SK-N-DZ (cell line): ENCODE results near the gene SMIM9. TPM values are rescaled to one million over a fixed set of nuclear protein-coding genes. Genes with fewer than 3 reads are reported as not detected.
"Not testable (repeated sequence)": the region's sequence is repeated elsewhere in the genome, so short reads cannot be mapped to it uniquely, and the experiment has no call there.

ENCODE experiments used
- DNase-seq: peaks from one replicate; pipeline ENCODE4 v3.0.0-alpha.2; 2015; ENCODE audit warnings: low spot score
- polyA plus RNA-seq, 2 experiments: library from polyadenylated mRNA; depleted of rRNA; stranded (reverse); fragments of >200 nt; gene quantifications; 2 replicates each; pipeline ENCODE4 v1.2.3, GENCODE V29; 2014

Gene SMIM9
- not detected in 2 replicates for polyA plus RNA-seq (2014; cell fraction: cytosol; rRNA removed)
- polyA plus RNA-seq (2014; cell fraction: nucleus; rRNA removed), result not detected in 2 replicates

- no peak for DNase-seq
Observed at GRCh38 chrX:154834562-154834961, at the start of gene SMIM9. SMIM9 (minus strand) TSS chrX:154834662; CDS start chrX:154830856, 3,806 bp downstream.

DNA sequence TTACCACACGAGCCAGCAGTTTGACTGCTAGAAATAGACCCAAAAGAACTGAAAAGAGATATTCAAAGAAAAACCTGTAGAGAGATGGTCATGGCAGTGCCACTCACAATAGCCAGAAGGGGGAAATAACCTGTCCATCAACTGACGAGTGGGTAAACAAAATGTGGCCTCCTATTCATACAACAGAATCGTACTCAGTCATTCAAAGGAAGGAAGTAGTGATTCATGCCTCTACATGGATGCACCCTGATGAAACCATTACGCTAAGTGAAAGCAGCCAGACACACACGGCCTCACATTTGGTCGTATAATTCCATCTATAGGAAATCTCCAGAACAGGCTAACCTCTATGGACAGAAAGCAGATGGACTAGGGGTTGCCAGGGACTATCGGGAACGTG, 49.6 kb upstream of the SMIM9 start:
- DNase-seq, result not testable (repeated sequence)

GRCh38 chrX:154873329-154873728, 38.9 kb upstream of the SMIM9 start:
- DNase-seq, result no peak

DNA sequence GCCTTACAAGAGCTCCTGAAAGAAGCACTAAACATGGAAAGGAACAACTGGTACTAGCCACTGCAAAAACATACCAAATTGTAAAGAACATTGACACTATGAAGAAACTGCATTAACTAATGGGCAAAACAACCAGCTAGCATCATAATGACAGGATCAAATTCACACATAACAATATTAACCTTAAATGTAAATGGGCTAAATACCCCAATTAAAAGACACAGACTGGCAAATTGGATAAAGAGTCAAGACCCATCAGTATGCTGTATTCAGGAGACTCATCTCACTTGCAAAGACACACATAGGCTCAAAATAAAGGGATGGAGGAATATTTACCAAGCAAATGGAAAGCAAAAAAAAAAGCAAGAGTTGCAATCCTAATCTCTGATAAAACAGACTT, 34.1 kb upstream of the SMIM9 start:
- not testable (repeated sequence) for DNase-seq

- DNase-seq, result no peak
Observed at GRCh38 chrX:154855256-154855655, 20.8 kb upstream of the SMIM9 start.

DNA sequence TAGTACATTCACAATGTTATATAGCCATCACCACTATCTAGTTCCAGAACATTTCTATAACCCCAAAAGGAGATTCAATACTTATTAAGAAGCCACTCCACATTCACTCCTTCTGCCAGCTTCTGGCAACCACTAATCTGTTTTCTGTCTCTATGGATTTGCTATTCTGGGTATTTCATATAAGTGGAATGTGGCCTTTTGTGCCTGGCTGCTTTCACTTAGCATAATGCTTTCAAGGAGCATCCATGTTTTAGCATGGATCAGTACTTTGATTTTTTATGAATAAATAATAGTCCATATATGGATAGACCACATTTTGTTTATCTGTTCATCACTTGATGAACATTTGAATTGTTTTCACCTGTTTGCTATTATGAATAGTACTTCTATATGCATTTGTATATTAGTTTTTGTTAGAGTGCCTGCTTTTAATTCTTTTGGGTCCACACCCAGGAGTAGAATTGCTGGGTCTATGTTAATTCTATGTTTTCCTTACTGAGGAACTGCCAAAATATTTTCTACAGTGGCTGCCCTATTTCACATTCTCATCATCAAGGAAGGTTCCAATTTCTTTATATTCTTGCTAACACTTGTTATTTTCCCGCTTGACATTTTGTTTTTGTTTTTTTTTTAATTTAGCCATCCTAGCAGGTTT, 16.6 kb upstream of the SMIM9 start:
- no peak for DNase-seq

- DNase-seq, result no peak
Observed at GRCh38 chrX:154840856-154841255, 6.4 kb upstream of the SMIM9 start.

DNA sequence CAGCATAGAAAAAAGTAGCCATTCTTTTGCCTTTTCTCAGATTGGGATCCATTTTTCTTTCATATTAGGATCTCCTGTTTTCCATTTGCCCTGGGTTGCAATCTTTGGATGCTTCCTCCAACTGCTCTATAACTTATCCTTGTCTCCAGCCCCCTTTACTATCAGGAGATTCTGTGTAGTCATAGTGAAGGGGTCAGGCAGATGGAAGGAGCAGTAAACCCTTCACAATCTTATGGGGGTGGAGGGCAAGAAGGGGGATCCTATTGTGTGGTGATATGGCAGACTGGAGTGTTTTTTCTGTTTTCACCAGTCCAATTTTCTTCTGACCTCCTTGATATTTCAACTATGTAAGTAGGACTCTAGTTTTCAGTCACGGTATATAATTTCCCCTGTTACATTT, 1.7 kb upstream of the SMIM9 start:
- DNase-seq, result no peak

DNA sequence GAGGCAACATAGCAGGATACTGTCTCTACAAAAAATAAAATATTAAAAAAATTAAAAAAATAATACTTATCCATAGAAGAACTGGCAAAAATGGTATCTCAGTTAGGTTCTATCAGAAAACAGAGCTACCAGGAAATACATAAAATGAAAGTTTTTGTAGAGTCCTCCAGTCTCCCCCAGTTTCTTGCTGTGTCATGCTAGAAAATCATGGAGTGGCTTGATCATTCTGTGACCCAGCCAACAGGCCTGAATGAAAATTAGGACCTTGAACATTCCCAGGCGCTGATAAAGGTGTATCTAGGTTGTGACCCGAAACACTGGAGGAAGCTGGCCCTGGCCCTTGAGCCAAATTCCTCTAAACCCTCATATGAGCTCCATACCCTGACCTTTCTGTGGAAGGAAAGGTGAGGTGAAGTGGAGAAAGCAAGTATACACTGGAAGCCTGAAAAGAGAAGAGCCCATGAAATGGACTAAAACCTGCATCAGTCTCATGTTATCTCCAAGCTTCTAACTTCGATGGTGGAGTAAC, 652 bp downstream of the SMIM9 start:
- DNase-seq, result no peak

DNA sequence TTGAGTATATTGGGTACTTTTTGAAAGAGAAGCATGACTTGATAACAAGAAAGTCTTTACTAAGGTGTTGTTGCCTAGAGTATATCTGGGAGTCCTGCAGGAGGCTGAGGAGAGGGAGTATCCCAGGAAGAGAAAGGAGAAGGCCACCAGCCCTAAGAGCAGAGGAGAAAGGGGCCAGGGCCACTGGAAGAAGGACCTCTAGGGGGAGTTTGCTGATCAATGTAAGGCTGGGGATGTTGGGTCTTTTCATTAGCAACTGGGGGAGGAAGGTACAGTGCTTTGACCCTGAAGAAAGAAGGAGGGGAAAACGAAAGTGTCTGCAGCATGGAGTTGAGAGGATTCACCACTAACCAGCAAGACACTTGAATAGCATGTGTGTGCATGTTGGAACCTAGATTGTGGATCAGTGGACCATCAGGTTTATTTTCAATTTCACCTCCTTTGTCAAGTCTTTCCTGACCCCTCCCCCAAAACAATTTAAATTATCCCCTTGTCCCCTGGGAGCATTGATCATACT, 4.5 kb downstream of the SMIM9 start:
- DNase-seq, result no peak

DNA sequence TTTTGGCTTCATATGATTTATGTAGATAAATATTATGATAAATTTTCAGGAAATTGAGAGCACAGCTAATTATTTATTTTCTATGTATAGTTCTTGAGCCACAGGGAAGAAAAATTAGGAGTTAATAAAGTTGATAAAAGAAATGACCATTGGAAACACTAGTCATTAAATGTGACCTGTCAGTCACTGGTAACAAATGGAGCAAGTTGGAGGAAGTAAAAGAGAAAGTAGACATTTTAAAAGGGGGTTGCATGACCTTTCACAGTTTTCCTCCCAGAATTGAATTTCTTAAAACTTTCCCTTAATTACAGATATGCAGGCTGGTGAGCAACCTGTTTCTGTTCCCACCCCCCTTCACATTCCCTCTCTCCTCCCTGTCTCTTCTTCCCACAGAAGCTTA, 5.3 kb downstream of the SMIM9 start:
- no peak for DNase-seq

DNA sequence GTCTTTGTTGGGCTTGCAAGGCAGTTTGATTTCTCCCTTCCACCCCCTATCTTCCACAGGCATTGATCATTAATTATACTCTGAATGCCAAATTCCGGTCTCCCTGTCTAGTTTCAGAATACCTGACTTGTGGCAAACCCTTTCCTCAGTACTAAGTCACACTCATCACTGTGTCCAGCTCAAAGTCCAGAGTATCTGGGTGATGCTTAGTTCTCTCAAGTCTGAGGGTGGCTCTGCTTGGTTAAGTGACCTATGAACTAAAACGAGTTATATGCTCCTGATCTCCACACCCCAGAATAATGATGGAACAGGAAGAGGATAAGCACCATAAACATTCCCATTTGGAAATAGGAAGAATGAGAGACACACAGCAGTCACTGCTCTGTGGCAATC, 6.5 kb downstream of the SMIM9 start:
- no peak for DNase-seq

DNA sequence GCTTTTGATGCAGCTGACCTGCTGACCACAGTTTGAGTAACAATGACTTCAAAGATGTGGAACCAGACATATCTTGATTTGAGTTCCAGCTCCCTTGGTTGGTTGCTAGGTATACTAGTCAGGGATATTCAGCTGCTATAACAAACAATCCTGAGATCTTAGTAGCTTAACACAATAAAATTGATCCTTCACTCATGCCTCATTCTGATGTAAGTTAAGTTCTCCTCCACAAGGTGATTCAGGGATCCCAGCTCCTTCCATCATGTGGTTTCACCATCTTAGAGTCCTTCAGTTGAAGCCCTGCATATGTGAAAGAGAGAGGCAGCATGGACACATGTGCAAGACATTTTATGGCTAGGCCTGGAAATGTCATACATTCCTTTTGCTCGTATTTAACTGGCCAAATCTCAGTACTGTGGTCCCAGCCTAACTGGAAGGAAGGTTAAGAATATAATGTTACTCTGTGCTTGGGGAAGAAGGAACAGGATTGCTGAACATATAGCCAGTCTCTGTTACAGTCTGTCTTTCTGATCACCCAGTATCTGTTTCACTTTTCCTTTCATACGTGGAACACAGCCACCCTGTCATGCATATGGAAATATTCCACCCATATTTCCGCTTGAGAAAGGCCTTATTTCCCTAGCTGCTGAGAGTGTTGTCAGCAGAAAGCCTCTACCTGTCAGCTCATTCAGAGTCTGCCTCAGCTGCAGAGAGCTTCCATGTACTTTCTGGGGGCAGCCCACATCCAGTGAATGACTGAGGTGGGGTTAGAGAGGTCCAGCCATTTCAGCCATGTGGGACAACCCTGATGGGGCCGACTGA, 7.1 kb downstream of the SMIM9 start:
- DNase-seq, result no peak

GRCh38 chrX:154825586-154825985, 8.9 kb downstream of the SMIM9 start:
- not testable (repeated sequence) for DNase-seq

DNA sequence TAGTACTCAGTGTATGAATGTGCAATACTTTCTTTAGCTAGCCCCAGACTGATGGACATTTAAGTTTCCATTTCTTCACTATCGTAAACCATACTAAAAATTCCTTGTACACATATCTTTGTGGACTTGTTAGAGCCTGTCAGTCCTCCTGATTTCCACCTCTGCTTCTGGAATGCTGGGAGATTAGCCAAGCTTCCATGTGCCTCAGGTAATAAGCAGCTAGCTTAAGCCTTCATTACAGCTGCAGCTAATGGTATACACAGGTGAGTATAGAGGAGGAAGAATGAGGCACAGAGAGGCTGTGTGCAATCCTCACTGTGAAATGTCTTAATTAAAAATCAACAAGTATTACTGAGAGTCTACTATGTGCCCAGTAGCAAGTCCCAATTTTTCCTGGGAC, 9.8 kb downstream of the SMIM9 start:
- DNase-seq, result no peak

- no peak for DNase-seq
Observed at GRCh38 chrX:154822029-154822428, 12.4 kb downstream of the SMIM9 start.

GRCh38 chrX:154821523-154821922, 12.9 kb downstream of the SMIM9 start:
- DNase-seq, result no peak

DNA sequence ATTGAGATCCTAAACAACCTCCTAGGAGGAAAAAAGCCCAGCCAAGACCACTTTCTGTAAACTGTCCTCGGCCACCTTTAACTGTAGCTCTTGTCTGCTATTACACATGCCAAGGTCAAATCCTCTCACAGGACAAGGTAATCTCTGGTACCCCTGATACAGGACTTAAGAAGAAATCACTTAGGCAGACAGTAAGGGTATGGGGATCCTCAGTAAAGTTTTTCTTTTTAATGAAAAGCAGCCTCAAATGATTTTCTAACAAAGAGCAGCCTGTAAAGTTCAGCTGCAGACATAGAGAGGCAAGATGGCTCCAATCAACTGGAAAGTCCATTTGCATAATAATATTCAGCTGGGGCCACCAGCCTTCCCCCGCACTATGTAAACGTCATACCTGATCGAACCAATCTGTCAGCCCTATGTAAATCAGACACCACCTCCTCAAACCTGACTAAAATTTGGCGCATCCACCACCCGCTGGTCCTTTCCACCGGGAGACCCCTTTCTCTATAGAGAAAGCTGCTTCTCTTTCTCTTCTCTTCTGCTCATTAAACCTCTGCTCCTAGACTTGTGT, 14.6 kb downstream of the SMIM9 start:
- DNase-seq, result peak; percentile 20

- no peak for DNase-seq
Observed at GRCh38 chrX:154818916-154819770, 15.3 kb downstream of the SMIM9 start.

- DNase-seq, result not testable (repeated sequence)
Observed at GRCh38 chrX:154817048-154817618, 17.3 kb downstream of the SMIM9 start.
